ENCODE data around the gene SYNJ2.

SYNJ2 gene

GRCh38 chr6:158024566-158025297 is 43.1 kb downstream of the SYNJ2 start:
- in situ Hi-C loops (cut with HindIII; ENCODE audit: low sequenced_read_pairs), result no loop called here

GRCh38 chr6:158026054-158026900 is 44.6 kb downstream of the SYNJ2 start:
- in situ Hi-C loops (cut with HindIII; ENCODE audit: low sequenced_read_pairs), result no loop called here

- in situ Hi-C loops (cut with HindIII; ENCODE audit: low sequenced_read_pairs), result no loop called here
Measured at GRCh38 chr6:158026901-158027589, 45.4 kb downstream of the SYNJ2 start.

- in situ Hi-C loops (cut with HindIII; ENCODE audit: low sequenced_read_pairs), result no loop called here
Measured at GRCh38 chr6:158027590-158028285, 46.1 kb downstream of the SYNJ2 start.

GRCh38 chr6:158028421-158028820 is 46.8 kb downstream of the SYNJ2 start:
- in situ Hi-C loops (cut with HindIII; ENCODE audit: low sequenced_read_pairs), result no loop called here

GRCh38 chr6:158028876-158029275 is 47.2 kb downstream of the SYNJ2 start:
- in situ Hi-C loops (cut with HindIII; ENCODE audit: low sequenced_read_pairs), result no loop called here

GRCh38 chr6:158029668-158030230 is 48.1 kb downstream of the SYNJ2 start:
- in situ Hi-C loops (cut with HindIII; ENCODE audit: low sequenced_read_pairs), result no loop called here

GRCh38 chr6:158030380-158031300 is 49.0 kb downstream of the SYNJ2 start:
- in situ Hi-C loops (cut with HindIII; ENCODE audit: low sequenced_read_pairs), result no loop called here

GRCh38 chr6:158031381-158032353 is 50.0 kb downstream of the SYNJ2 start:
- in situ Hi-C loops (cut with HindIII; ENCODE audit: low sequenced_read_pairs), result no loop called here

GRCh38 chr6:158032354-158032733 is 50.7 kb downstream of the SYNJ2 start:
- in situ Hi-C loops (cut with HindIII; ENCODE audit: low sequenced_read_pairs), result no loop called here

GRCh38 chr6:158033077-158033750 is 51.6 kb downstream of the SYNJ2 start:
- in situ Hi-C loops (cut with HindIII; ENCODE audit: low sequenced_read_pairs), result no loop called here

- in situ Hi-C loops (cut with HindIII; ENCODE audit: low sequenced_read_pairs), result no loop called here
Measured at GRCh38 chr6:158033751-158034702, 52.4 kb downstream of the SYNJ2 start.

GRCh38 chr6:158036261-158036660 is 54.6 kb downstream of the SYNJ2 start:
- in situ Hi-C loops (cut with HindIII; ENCODE audit: low sequenced_read_pairs), result no loop called here

- in situ Hi-C loops (cut with HindIII; ENCODE audit: low sequenced_read_pairs), result no loop called here
Measured at GRCh38 chr6:158037021-158037420, 55.4 kb downstream of the SYNJ2 start.

GRCh38 chr6:158037771-158038170 is 56.1 kb downstream of the SYNJ2 start:
- in situ Hi-C loops (cut with HindIII; ENCODE audit: low sequenced_read_pairs), result no loop called here

GRCh38 chr6:158038291-158039177 is 56.9 kb downstream of the SYNJ2 start:
- in situ Hi-C loops (cut with HindIII; ENCODE audit: low sequenced_read_pairs), result no loop called here

Measured in DLD1 (cell line).